NCI-H1048 (cell line): Measurements from ENCODE around the gene NYAP2.

Experiments
- DNase-seq: peaks from one replicate; lab custom pipeline; 2025; lab: John Stamatoyannopoulos, UW

The NYAP2 gene

DNA sequence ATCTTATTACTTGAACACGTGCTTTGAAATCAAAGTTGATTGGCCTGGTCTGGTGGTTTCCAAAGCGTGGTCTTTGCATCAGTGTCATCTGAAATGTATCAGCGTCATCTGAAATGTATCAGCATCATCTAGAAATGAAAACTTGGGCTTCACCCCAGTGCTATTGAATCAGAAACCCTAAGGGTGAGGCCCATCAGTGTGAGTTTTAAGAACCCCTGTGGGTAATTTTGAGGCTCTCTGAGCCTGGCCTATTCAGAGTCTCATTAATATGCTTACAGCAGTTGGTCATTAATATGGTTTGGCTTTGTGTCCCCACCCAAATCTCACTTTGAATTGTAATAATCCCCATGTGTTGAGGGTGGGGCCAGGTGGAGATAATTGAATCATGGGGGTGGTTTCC lies 85.2 kb downstream of the NYAP2 start:
- DNase-seq = no peak

DNA sequence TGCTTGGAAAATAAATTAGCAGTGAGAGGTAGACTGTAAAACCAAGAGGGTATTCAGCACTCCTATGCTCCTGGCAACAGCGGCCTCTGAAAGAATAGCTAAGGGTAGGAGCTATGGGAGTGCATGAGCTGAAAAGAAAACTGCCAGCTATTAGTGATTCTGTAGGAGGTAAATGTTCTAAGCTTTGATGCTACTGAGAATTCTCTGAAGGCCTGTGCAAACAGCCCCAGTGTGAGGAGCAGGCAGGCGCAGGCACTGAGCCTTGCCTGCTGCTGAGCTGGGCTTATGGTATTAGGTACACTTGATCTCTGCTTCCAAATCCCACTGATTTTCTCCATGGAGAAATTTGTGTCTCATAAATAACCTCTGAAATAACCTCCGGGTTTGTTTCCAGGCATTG lies 86.7 kb downstream of the NYAP2 start:
- no peak for DNase-seq

DNA sequence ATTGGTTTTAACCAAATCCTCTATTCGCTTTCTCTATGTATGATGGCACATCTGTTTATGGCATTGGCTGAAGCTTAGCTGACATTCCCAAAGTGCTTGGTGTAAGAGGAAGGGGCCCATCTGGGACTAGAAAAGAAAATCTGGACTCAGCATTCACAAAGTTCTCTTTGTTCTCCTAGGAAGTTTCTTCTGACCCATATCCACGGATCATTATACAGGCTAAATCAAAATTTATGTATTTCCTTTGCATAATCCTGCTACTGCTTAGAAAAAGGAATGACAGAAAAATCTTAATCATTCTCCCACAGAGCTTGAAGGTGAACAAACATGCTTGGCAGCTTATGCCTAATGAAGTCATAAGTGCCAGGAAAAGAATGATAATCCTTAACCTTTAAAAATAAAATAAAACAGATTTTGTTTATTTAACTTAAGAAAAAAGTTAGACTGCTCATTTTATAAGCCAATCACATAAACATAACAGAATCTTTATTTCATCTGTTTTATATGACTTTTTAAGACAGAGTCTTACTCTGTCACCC lies 88.4 kb downstream of the NYAP2 start:
- no peak for DNase-seq

DNA sequence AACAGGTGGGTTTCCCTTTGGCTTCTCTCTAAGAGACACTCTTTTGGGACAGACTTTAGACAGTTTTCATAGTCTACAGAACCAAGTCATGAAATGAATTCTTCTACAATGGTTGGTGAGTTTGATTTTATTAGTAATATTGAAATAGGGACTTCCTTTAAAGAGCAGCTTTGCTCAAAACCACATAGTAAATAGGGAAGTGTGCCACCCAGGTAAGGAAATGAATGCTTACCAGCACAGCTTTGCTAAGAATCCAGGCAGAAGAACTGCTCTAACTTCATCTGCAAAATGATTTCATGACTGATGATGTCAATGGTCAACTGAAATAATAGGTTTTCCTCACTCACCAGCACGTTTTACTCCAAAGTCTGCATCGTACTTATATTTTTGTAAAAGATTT lies 89.2 kb downstream of the NYAP2 start:
- DNase-seq = no peak

DNA sequence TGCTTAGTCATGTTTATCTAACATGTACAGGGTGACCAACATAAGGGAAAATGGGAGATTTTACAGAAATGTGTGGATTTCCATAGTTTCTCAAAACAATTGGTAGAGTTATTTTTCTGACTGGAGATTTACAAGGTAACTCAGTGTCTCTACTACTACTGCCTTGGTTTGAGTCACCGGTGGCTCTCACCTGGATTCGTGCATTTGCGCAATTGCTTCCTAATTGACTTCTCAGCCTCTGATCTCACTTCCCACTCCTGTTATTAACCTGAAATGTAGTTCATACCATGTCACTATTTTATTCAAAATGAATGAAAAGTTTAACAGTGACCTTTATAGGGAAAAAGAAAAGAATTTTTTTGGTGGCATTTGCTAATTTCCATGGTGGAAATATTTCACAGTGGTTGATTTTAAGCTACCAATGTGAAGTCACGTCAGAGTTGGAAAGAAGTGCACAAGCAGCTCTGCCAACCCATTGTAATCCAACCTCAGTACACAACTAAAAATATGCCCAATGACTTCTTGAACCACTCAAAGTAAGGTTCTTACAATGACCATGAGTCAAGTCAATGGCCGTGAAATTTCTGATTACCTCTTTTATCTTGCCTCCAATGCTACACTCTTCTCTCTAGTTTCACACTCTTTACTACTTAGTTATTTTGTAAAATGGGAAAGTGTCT lies 94.0 kb downstream of the NYAP2 start:
- no peak for DNase-seq

DNA sequence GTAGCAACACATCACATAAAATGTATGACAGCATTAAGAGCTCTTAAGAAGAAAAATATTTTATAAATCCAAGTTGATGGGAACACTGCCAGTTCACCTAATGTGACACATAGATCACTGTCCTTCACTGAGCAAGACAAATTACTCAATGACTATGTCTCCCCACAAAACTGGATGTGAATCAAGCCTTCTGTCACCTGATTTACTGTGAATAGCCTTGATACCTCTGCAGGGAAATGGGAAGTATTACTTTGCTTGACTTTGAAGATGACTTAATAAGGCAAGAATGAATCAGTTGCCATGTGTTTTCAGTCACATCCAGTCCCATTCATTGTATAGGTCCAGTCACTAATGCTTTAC lies 94.6 kb downstream of the NYAP2 start:
- DNase-seq = no peak

DNA sequence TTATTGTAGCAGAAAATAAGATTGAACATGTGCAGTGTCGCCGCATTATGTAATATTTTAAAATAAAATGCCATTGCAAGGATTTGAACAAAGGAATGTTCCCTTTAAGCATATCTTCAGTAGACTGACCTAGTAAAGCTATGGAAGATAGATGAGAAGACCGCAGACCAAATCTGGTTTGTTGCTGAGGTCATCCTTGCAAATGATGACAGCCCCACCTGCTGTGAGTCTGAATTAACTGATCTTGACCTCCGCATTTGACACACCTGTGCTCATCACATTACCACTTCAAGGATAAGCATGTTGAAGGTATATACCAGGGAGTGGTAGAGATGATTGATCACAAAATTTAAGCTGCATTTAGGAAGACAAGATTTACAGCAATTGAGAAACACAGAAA lies 96.2 kb downstream of the NYAP2 start:
- DNase-seq = no peak

DNA sequence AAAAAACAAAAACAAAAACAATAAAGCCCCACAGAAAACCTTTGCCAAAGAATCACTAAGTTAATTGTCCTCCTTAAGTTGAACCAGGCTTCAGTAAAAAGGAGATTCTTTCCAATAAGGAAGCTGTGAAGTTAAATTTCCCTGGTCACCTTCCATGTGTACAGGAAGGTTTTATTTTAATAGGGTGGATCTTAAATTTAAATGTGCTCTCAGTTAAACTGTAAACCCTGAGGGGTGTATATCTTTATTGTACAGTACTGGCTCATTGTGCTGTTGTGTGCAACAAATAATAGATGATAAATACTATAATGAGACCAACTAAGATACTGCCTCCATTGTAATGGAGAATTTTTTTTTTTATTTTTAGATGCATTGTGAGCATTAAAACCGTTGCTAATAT lies 97.1 kb downstream of the NYAP2 start:
- DNase-seq = no peak

DNA sequence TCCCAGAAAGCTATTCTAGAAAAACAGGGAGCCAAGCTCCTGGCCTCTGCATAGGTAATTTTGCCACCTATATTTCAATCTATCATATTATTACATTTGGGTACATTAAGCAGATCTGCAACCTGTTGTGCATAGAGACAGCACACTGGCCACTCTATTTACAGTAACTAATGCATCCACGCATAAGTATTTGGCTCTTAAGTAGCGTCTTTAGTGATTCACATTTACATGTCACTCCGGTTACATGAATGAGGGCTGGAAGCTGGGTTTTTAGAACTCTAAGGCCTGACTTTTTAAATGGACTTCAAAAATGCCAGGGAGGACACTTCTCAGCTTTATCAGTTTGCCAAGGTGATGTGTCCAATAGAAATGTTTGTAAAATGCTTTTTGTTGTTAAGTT lies 97.7 kb downstream of the NYAP2 start:
- DNase-seq = no peak

DNA sequence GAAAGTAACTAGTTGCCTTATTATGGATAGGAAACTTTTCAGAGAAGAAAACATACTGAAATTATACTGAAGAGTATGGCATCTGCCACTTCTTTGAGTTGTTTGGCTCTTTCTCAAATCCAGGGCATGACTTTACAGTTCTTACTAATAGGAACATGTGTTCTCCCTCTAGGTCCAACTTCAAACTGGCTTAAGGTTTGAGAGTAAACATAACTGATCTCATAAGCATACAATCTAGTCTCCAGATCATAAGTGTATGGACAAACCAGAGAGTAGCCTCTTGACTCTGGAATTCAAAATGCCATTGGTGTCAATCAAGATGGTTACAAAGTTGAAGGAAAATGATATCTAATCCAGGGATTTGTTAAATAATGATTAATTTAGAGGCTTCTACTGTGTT lies 101.5 kb downstream of the NYAP2 start:
- no peak for DNase-seq

DNA sequence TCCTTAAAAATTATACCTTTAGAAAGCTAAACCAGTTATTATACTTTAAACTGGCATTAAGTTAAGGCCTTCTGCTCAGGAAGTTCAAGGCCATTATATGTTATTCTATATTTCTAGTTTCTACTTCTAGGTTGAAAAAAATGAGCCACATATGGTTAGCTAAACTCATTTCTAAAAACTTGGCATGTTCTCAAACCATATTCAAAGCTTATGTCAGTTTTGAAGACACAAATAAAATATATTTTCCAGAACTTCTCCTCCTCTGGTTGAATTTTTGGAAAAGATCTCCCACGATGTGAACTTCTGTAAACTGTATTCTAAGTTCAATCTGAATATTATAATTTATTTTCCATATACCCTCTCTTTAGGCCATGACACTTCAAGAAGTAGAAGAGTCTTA lies 103.5 kb downstream of the NYAP2 start:
- no peak for DNase-seq

DNA sequence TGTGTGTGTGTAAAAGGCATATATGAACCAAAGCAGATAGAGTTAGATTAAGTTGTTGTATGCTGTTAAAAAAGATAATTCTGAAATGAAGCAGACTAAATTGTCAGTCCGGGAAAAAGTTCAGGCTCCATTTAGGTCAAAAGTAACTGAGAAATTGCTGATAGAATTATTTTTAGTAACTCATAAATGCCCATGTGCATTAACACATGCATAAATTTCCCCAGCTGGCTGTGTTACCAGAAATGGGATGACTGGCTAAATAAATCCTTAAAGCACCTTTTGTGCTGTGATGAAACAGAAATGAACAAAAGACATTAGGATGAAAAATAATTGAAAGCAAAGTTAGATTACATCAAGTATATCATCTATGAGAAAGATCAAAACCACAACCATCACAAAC lies 111.3 kb downstream of the NYAP2 start:
- no peak for DNase-seq

DNA sequence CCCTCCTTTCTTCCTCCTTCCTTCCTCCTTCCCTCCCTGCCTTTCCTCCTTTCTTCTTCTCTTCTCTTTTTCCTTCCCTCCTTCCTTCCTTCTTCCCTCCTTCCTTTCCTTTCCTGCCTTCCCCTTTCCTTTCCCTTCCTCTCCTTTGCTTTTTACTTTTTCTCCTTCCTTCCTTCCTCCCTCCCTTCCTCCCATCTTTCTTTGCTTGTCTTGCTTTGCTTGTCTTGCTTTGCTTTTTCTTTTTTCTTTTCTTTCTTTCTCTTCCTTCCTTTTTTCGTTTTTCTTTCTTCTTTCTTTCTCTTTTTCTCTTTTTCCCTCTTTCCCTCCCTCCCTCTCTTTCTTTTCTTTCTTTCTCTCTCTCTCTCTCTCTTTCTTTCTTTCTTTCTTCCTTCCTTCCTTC lies 113.0 kb downstream of the NYAP2 start:
- no peak for DNase-seq

DNA sequence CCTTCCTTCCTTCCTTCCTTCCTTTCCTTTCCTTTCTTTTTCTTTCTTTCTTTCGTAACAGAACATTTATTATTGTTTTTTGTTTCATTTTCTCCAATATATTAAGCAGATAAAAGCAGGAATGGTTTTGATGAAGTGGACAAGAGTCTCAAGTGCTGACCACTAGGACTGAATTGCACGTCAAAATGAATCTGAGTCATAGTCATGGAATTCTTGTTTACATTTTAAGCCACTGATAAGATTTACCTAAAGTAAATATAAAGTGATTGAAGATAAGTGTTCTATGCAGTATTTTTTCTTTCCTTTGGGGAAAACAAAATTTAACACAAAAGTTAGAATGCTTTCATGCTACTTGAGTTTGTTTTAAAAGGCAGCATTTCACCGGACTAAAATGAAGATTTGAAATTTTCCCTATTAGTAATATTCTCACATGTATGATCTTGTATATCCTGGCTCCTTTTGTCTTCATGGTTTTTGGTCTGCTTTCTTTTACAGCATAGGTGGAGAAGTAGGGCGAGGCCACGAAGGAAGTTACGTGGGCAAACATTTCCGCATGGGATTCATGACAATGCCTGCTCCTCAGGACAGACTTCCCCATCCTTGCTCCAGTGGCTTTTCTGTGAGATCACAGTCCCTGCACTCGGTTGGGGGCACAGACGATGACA lies 113.5 kb downstream of the NYAP2 start:
- DNase-seq = no peak

DNA sequence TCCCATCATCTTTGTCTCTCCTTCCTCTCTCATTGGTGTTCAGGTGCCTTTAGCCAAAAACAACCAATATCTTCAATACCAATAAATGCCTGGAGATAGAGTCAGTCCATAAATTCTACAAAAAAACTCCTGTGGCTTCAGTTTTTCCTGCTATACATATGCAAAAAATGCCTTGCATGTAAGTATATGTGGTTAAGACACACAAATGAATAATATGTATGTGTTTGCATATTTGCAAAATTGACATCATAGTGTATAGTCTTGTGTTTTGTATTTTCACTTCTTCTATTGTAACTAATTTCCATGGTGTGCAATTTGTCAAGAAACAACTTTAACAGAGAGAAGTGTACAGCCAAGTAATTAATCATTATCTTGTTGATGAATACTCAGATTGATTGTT lies 115.5 kb downstream of the NYAP2 start:
- DNase-seq = no peak

DNA sequence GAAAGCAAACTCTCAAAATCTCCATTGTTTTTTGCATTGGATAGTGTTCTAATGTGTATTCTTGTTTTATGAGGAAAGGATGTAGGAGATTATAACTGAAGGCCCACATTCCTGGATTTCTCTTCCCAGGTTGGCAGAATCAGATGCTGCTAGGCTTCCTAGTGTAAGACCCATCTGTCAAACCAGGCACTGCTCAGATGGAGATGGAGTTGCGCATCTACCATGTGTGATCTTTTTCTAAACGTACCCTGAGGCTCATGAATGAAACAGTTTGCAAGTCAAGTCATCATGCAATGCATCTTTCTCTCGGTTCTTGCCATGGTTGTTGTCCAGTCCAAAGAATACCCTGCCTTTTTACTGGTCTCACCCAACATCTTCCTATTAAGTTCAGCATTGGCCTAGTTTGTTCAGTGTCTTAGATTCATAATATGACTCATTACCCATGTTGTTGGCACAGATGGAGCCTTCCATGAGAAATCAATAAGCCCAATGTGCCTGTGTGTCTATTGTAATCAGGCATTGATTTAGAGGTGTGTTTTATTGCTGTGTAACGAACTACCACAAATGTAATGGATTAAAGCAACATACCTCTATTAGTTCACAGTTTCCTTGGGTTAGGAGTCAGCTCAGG lies 127.4 kb downstream of the NYAP2 start:
- no peak for DNase-seq

DNA sequence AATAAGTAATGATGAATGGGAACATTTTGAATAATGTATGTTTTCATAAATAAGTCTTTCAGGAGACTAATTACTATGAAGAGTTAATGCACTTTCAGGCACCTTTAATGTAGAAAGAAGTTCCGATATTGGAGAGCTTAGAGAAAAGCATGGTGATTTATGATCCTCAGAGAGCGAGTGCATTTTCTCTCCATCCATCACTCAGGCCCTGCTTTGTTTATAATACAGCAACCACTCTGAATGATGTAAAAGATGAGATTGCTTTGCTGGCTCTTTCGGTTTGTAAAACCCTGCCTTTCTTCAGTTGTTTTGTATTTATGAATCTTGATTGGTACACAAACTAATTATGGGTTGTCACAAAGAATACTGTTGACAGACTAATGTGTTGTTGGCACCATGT lies 132.0 kb downstream of the NYAP2 start:
- DNase-seq = no peak

DNA sequence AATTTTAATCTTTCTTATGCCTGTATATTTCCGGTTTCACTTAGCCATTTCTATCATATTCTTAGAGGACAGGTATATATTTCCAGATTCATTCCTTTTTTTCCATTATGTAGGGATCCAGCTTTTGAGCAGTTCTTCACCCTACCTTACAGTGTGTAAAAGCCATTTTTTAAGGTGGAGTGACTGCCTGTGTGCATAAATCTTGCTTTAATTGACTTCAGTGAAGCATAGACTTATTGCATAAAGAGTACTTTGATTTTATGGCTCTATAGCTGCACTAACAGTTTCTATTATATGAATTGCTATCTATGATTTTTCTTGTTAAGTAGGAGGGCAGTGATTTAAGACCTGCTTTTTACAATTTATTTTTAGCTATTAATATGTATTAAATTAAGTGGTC lies 132.6 kb downstream of the NYAP2 start:
- DNase-seq = no peak

DNA sequence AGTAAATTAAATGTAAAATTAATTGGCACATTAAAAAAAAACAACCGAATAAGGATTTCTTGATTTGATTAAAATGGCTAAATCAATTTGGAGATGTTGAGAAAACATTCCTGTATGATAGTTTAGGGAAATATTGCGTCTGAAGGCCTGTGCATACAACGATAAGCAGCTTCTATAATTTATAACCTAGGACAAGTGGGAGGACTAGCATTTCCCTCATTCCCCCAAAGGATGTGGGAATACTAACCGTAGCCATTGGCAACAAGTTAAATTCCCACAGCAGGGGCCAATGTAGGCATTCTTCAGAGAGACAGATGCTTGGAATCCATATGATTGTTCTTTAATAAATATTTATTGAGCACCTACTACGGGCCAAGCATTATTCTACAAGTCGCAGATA lies 134.5 kb downstream of the NYAP2 start:
- no peak for DNase-seq

DNA sequence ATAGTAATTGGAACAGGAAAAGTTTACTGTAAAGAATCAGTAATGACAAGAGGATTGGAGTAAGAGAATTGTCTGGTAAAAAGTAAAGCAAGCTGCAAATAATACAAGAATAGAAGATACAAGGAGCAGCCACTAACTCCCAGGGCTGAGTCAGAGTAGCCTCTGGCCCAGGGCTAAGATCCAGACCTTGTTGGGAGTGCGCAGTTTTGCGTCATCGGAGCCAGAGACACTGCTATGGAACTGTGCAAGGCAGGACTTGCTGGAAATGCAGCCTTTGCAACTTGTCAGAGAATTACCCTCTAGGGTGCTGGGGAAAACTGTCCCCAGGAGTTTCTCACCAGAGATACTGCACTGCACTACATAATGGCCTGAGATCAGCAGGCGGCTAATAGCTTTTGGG lies 135.2 kb downstream of the NYAP2 start:
- DNase-seq = no peak

DNA sequence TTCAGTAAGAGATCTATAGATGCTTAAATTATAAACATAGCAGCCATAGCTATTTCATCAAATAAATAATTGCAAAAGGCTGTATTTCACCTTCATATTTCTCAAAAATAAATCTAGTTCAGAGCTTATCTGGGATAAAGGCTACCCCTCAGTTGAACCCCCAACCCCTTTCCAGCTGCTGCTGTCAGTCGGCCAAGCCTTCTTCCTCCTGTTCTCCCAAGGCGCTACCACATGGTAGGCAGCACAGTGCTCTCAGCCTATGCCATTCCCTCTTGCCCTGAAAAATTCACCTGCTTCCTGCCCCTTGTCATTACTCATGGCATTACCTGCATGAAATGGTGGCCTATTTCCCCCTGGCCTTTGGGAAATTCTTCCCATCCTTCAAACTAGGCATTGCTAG lies 136.5 kb downstream of the NYAP2 start:
- no peak for DNase-seq

DNA sequence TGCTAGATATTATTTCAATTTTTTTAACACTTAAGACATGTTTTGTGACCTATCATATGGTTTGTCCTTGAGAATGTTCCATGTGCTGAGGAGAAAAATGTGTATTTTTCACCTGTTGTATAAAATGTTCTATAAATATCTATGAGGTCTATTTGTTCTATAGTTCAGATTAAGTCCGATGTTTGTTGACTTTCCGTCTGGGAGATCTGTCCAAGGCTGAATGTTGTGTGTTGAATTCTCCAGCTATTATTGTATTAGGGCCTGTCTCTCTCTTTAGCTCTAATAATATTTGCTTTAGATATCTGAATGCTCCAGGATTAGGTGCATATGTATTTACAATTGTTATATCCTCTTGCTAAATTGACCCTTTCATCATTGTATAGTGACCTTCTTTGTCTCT lies 144.1 kb downstream of the NYAP2 start:
- DNase-seq = no peak

DNA sequence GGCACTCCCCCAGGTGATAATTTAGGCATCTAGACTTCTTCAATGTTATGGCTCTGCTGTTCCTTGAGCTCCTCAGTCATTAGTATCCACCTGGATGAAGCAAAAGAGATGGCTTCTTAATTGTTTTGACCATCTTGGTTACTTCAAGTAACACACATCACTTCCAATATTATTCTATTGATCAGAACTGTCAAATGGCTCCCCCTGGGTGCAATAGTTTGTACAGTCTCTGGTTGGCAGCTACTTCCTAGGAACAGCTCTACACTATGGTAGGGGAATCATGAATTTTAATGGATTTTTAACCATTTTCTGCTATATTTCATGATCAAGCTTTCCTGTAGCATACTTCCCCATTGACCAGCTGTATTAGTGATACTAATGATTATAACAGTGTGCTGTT lies 157.0 kb downstream of the NYAP2 start:
- DNase-seq = no peak
